Measurements from ENCODE around the gene TMEM217.
"Not testable (repeated sequence)": the region's sequence is repeated elsewhere in the genome, so short reads cannot be mapped to it uniquely, and the experiment has no call there.

TMEM217 gene

DNA sequence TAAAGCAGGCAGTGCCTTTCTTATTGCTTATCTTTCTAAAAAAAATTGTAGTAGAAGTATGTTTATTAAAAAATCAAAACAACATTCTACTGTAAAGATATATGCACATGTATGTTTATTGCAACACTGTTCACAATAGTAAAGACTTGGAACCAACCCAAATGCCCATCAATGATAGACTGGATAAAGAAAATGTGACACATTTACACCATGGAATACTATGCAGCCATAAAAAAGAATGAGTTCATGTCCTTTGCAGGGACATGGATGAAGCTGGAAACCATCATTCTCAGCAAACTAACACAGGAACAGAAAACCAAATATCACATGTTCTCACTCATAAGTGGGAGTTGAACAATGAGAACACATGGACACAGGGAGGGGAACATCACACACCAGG lies 39.7 kb upstream of the TMEM217 start:
- not testable (repeated sequence) for H3K9ac ChIP-seq (ENCODE audit: low read length); H3K4me1 ChIP-seq (ENCODE audit: control insufficient read depth, insufficient read depth, low read length); H3K4me3 ChIP-seq (ENCODE audit: low read length); DNase-seq (ENCODE audit: low read depth); H3K27me3 ChIP-seq (replicated peaks; ENCODE audit: control insufficient read depth, insufficient read depth, low read length); H3K9me3 ChIP-seq (ENCODE audit: control insufficient read depth, low read length)
- H3K36me3 ChIP-seq (ENCODE audit: control insufficient read depth, insufficient read depth, low read length, severe bottlenecking): peaks cover 11% of the 10 kb centered on the region

DNA sequence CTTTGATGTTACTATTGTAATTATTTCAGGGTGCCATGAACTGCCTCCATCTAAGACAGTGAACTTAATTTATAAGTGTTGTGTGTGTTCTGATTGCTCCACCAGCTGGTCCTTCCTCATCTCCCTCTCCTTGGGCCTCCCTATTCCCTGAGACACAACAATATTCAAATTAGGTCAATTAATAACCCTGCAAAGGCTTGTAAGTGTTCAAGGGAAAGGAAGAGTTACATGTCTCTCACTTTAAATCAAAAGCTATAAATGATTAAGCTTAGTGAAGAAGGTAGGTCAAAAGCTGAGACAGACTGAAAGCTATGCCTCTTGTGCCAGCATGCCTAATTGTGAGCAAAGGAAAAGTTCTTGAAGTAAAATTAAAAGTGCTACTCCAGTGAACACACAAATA lies 35.5 kb upstream of the TMEM217 start:
- Histone ChIP-seq H3K27me3 (replicated peaks; ENCODE audit: control insufficient read depth, insufficient read depth, low read length) (no peaks in the 10 kb centered on the region), H3K4me3 (ENCODE audit: low read length) (no peak overlapping the region), H3K4me1 (ENCODE audit: control insufficient read depth, insufficient read depth, low read length) (no peaks in the 10 kb centered on the region), H3K9me3 (ENCODE audit: control insufficient read depth, low read length) (no peaks in the 10 kb centered on the region), H3K36me3 (ENCODE audit: control insufficient read depth, insufficient read depth, low read length, severe bottlenecking) (peaks cover 37% of the 10 kb centered on the region), H3K9ac (ENCODE audit: low read length) (no peak overlapping the region)
- no peak for DNase-seq (ENCODE audit: low read depth)

DNA sequence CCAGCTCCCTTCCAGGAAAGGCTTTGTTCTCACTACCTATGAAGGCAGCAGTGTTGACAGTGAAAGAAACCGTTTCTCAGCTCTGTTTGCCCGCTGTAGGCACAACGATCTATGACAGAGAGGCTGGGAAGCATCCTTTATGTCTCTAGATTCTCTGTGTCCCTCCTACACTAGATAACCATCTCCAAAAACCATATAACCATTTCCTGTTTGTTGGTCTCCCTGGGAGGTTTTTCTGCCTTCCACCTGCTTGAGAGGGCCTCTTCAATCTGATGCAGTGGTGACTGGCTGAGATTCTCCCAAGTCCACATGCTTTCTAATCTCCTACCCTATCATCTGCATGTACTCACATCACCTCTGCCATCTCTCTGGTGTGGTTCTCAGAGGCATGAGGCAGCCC lies 32.0 kb upstream of the TMEM217 start:
- Histone ChIP-seq H3K4me3 (ENCODE audit: low read length) (no peak overlapping the region), H3K9ac (ENCODE audit: low read length) (no peak overlapping the region), H3K4me1 (ENCODE audit: control insufficient read depth, insufficient read depth, low read length) (peaks cover under 1% of the 10 kb centered on the region), H3K36me3 (ENCODE audit: control insufficient read depth, insufficient read depth, low read length, severe bottlenecking) (peaks cover 43% of the 10 kb centered on the region), H3K27me3 (replicated peaks; ENCODE audit: control insufficient read depth, insufficient read depth, low read length) (no peaks in the 10 kb centered on the region), H3K9me3 (ENCODE audit: control insufficient read depth, low read length) (no peaks in the 10 kb centered on the region)
- no peak for DNase-seq (ENCODE audit: low read depth)

DNA sequence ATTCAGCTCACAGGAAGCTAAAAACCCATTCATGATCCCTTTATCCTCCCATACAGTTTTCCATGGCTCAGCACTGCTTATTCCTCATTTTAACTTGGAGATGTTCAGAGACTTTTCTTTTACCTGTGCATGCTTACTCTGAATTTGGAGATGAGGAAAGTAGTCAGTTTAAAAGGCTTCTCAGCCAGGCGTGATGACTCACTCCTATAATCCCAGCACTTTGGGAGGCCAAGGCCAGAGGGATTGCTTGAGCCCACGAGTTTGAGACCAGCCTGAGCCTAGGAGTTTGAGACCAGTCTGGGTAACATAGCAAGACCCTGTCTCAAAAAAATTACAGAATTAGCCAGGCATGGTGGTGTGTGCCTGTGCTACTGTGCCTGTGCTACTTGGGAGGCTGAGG lies 30.3 kb upstream of the TMEM217 start:
- H3K27me3 ChIP-seq (replicated peaks; ENCODE audit: control insufficient read depth, insufficient read depth, low read length): no peaks in the 10 kb centered on the region
- no peak overlapping the region for H3K9ac ChIP-seq (ENCODE audit: low read length)
- no peak for DNase-seq (ENCODE audit: low read depth)
- peaks cover 42% of the 10 kb centered on the region for H3K36me3 ChIP-seq (ENCODE audit: control insufficient read depth, insufficient read depth, low read length, severe bottlenecking)
- peaks cover 17% of the 10 kb centered on the region for H3K4me1 ChIP-seq (ENCODE audit: control insufficient read depth, insufficient read depth, low read length)
- no peaks in the 10 kb centered on the region for H3K9me3 ChIP-seq (ENCODE audit: control insufficient read depth, low read length)
- H3K4me3 ChIP-seq (ENCODE audit: low read length): no peak overlapping the region

DNA sequence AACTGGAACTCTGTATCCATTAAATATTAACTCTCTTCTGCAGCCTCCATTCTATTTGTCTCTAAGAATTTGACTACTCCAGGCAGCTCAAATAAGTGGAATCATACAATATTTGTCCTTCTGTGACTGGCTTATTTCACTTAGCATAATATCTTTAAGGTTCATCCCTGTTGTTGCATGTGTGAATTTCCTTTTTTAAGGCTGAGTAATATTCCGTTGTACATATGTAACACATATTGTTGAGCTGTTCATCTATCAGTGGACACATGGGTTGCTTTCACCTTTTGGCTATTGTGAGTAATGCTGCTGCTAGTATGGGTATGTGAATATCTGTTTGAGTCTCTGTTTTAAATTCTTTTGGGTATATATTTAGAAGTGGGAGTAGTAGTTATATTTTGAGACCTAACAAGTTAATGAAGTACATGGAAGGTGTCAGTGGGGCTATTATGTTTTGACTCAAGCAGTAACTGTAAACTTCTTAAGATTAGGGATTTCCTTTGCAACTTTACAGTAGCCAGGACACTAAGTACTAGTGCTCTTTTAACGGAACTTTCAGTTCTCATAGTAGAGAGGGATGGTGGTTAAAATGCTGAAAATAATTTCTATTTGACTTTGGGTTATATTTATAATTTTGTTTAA lies 29.7 kb upstream of the TMEM217 start:
- no peak overlapping the region for H3K4me3 ChIP-seq (ENCODE audit: low read length)
- no peaks in the 10 kb centered on the region for H3K27me3 ChIP-seq (replicated peaks; ENCODE audit: control insufficient read depth, insufficient read depth, low read length)
- DNase-seq (ENCODE audit: low read depth): no peak
- peaks cover 40% of the 10 kb centered on the region for H3K36me3 ChIP-seq (ENCODE audit: control insufficient read depth, insufficient read depth, low read length, severe bottlenecking)
- peaks cover 22% of the 10 kb centered on the region for H3K4me1 ChIP-seq (ENCODE audit: control insufficient read depth, insufficient read depth, low read length)
- no peaks in the 10 kb centered on the region for H3K9me3 ChIP-seq (ENCODE audit: control insufficient read depth, low read length)
- H3K9ac ChIP-seq (ENCODE audit: low read length): no peak overlapping the region

DNA sequence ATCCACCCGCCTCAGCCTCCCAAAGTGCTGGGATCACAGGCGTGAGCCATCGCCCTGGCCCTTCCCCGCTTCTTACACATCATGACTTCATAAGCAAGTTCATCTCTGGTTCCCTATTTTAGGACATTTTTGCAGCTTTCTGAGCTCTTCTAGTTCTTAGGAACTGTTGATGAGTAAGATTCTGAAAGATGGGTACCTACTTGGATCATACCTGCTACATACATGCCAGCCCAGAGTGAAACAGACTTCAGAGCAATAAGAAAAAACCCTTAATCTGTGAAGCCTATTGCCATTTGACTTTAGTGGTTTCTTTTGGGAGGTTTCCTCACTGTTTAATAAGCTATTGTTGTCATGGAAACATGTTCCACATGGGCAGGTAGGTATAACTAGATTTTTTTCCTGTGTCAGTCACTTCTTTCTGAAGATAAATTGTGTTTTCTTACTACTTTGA lies 27.9 kb upstream of the TMEM217 start:
- Histone ChIP-seq H3K4me1 (ENCODE audit: control insufficient read depth, insufficient read depth, low read length) (peaks cover 22% of the 10 kb centered on the region), H3K4me3 (ENCODE audit: low read length) (no peak overlapping the region), H3K36me3 (ENCODE audit: control insufficient read depth, insufficient read depth, low read length, severe bottlenecking) (peaks cover 25% of the 10 kb centered on the region), H3K9me3 (ENCODE audit: control insufficient read depth, low read length) (no peaks in the 10 kb centered on the region), H3K27me3 (replicated peaks; ENCODE audit: control insufficient read depth, insufficient read depth, low read length) (no peaks in the 10 kb centered on the region), H3K9ac (ENCODE audit: low read length) (no peak overlapping the region)
- no peak for DNase-seq (ENCODE audit: low read depth)

DNA sequence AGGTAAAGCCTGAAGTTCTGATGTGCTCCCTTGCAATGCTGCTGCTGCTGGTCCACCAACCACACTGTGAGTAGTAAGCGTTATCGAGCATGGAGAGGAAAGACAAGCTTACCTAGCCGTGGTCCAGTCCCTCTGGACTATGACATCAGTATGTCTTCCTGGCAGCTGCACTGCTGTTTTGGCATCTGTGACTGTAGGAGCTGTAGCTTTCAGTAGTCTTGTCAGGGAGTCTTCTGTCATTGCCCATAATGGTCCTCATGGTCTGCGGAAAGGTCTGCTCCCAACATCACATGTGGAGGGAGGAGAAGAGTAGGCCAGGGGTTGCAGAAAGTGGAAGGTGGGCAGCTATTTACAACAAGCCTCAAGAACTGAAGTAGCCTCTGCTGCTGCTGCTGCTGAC lies 26.8 kb upstream of the TMEM217 start:
- Histone ChIP-seq H3K27me3 (replicated peaks; ENCODE audit: control insufficient read depth, insufficient read depth, low read length) (no peaks in the 10 kb centered on the region), H3K9me3 (ENCODE audit: control insufficient read depth, low read length) (no peaks in the 10 kb centered on the region), H3K4me3 (ENCODE audit: low read length) (no peak overlapping the region), H3K9ac (ENCODE audit: low read length) (no peak overlapping the region), H3K36me3 (ENCODE audit: control insufficient read depth, insufficient read depth, low read length, severe bottlenecking) (peaks cover 20% of the 10 kb centered on the region), H3K4me1 (ENCODE audit: control insufficient read depth, insufficient read depth, low read length) (peaks cover 30% of the 10 kb centered on the region)
- DNase-seq (ENCODE audit: low read depth): no peak

DNA sequence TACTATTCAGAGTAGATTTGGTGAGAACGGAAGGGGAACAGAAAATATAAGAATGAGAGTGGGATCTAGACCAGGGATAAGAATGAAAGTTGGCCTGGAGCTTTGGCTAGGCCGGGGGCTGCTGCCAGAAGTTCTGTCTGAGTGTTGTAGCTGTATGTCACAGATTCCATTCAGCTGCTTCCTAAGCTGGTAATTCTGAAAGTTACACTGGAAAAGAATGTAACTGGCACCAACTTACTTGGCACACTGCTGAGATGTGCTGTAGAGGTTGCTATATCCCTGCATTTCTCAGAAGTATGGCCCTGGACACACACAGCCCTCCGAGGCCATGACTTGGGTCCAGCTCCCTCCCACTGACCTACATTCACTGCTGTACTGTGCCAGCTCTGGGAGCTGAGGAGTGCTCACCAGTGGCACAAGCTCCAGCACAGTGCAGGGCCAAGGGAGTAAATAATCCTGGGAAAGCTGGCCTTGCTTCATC lies 25.8 kb upstream of the TMEM217 start:
- peaks cover 40% of the 10 kb centered on the region for H3K4me1 ChIP-seq (ENCODE audit: control insufficient read depth, insufficient read depth, low read length)
- peak; percentile 59 for DNase-seq (ENCODE audit: low read depth)
- H3K9me3 ChIP-seq (ENCODE audit: control insufficient read depth, low read length): no peaks in the 10 kb centered on the region
- peaks cover 11% of the 10 kb centered on the region for H3K36me3 ChIP-seq (ENCODE audit: control insufficient read depth, insufficient read depth, low read length, severe bottlenecking)
- H3K4me3 ChIP-seq (ENCODE audit: low read length): peak overlapping the region; percentile 47
- H3K27me3 ChIP-seq (replicated peaks; ENCODE audit: control insufficient read depth, insufficient read depth, low read length): no peaks in the 10 kb centered on the region
- H3K9ac ChIP-seq (ENCODE audit: low read length): peak overlapping the region; percentile 16

DNA sequence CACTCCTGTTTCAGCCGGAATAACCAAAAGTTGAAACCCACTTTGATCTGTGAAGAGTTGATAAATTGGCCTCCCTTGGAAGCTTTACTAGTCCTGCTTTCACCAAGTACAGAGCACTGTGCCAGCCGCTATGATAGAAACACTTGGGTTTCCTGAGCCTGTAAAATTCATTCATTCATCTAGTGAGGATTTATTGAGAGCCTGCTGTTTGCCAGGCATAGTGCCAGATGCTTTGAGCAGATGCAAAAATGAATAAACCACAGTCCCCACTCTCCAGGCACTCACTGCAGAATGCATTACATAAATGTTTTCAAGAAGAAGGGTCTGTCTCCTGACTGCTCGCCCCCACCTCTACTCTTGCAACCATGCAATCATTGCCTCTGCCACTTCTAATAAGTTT lies 25.3 kb upstream of the TMEM217 start:
- H3K4me3 ChIP-seq (ENCODE audit: low read length): peak overlapping the region; percentile 47
- peaks cover 11% of the 10 kb centered on the region for H3K36me3 ChIP-seq (ENCODE audit: control insufficient read depth, insufficient read depth, low read length, severe bottlenecking)
- H3K4me1 ChIP-seq (ENCODE audit: control insufficient read depth, insufficient read depth, low read length): peaks cover 40% of the 10 kb centered on the region
- H3K9me3 ChIP-seq (ENCODE audit: control insufficient read depth, low read length): no peaks in the 10 kb centered on the region
- no peaks in the 10 kb centered on the region for H3K27me3 ChIP-seq (replicated peaks; ENCODE audit: control insufficient read depth, insufficient read depth, low read length)
- peak overlapping the region; percentile 16 for H3K9ac ChIP-seq (ENCODE audit: low read length)
- peak; percentile 12 for DNase-seq (ENCODE audit: low read depth)

DNA sequence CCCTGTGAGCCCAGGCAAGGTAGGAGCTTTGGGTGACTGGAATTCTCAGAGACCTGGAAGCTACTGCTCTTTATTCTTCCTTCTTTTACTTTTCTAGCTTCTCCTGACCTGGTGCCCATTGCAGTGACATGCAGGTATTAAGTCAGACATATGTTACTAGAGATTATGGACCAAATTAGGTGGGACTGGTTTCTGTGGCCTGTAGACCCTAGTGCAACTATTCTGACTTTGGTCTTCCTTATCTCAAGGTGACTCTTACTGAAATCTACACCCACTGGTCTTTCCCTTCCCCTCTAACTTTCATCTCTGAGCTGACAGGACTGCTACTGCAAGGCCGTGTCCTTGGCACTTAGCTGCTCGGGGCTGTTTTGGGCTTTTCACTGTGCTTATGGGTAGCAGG lies 24.4 kb upstream of the TMEM217 start:
- Histone ChIP-seq H3K4me1 (ENCODE audit: control insufficient read depth, insufficient read depth, low read length) (peaks cover 40% of the 10 kb centered on the region), H3K9me3 (ENCODE audit: control insufficient read depth, low read length) (no peaks in the 10 kb centered on the region), H3K27me3 (replicated peaks; ENCODE audit: control insufficient read depth, insufficient read depth, low read length) (no peaks in the 10 kb centered on the region), H3K4me3 (ENCODE audit: low read length) (no peak overlapping the region), H3K36me3 (ENCODE audit: control insufficient read depth, insufficient read depth, low read length, severe bottlenecking) (peaks cover 11% of the 10 kb centered on the region), H3K9ac (ENCODE audit: low read length) (no peak overlapping the region)
- no peak for DNase-seq (ENCODE audit: low read depth)

DNA sequence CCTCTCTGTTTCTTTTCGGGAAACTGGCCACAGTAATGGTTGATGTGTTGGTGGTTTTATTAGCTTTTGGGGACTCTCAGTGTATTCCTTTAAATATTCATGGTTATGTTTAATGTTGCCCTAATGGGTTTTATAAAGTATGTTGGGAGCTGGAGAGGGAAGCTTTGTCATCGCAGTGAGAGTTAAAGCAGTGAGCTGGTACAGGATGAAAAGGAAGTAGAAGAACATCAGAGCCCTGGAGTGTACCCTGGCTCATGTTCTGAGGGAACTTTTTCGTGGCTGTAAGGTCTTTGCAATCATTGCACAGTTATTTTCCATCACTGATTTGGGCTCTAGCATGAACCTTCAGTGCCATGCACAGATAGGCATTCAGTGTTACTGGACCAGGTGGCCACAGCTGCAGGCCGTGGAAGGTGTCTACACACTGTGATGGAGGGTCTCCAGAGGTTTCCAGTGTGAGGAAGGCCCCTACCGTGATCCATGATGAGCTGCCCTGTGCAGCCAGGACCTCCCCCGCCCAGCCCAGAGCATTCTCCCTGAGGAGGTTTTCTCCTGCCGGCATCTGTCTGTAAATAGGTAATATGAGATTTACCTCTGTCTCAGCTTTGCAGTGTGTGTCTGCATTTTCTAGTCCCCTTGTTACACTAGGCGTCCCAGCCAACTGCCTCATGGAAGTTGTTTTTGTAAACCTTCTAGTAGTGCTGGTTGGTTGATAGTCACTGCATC lies 22.4 kb upstream of the TMEM217 start:
- H3K4me1 ChIP-seq (ENCODE audit: control insufficient read depth, insufficient read depth, low read length): peaks cover 40% of the 10 kb centered on the region
- H3K27me3 ChIP-seq (replicated peaks; ENCODE audit: control insufficient read depth, insufficient read depth, low read length): no peaks in the 10 kb centered on the region
- DNase-seq (ENCODE audit: low read depth): no peak
- H3K9ac ChIP-seq (ENCODE audit: low read length): no peak overlapping the region
- no peaks in the 10 kb centered on the region for H3K9me3 ChIP-seq (ENCODE audit: control insufficient read depth, low read length)
- H3K4me3 ChIP-seq (ENCODE audit: low read length): no peak overlapping the region
- H3K36me3 ChIP-seq (ENCODE audit: control insufficient read depth, insufficient read depth, low read length, severe bottlenecking): peaks cover 6% of the 10 kb centered on the region
